Neural cell (in vitro differentiated cells): ENCODE results near the gene CD164.

ENCODE experiments used
- EP300 ChIP-seq: fragments of 450-650 bp; conservative IDR thresholded peaks from 2 replicates; pipeline ENCODE4 v1.6.1; 2014; ENCODE audit warnings: antibody characterized with exemption, mild to moderate bottlenecking, moderate library complexity; ENCODE audit not compliant: poor library complexity, severe bottlenecking
- EZH2 ChIP-seq: fragments of 200-600, 300-800 bp; shearing (Covaris generic), sonication (generic); IDR thresholded peaks from 2 replicates; pipeline ENCODE4 v1.6.1; 2014; ENCODE audit warnings: antibody characterized with exemption, low read length, borderline replicate concordance, mild to moderate bottlenecking; ENCODE audit not compliant: insufficient read depth, poor library complexity, severe bottlenecking
- MXI1 ChIP-seq: fragments of 450-650 bp; conservative IDR thresholded peaks from 2 replicates; pipeline ENCODE4 v1.6.1; 2014; ENCODE audit warnings: antibody characterized with exemption, mild to moderate bottlenecking; ENCODE audit not compliant: poor library complexity, severe bottlenecking
- POLR2AphosphoS5 ChIP-seq: IDR thresholded peaks from 2 replicates; pipeline ENCODE4 v1.6.1; 2012
- RAD21 ChIP-seq: fragments of 450-650 bp; conservative IDR thresholded peaks from 2 replicates; pipeline ENCODE4 v1.6.1; 2014; ENCODE audit warnings: antibody characterized with exemption, mild to moderate bottlenecking, moderate library complexity
- SMC3 ChIP-seq: fragments of 450-650 bp; conservative IDR thresholded peaks from 2 replicates; pipeline ENCODE4 v1.6.1; 2014; ENCODE audit warnings: antibody characterized with exemption, mild to moderate bottlenecking, moderate library complexity; ENCODE audit not compliant: poor library complexity
- TAF1 ChIP-seq: IDR thresholded peaks from 2 replicates; pipeline ENCODE4 v1.6.1; 2012; ENCODE audit warnings: low read depth
- TF ChIP-seq, protein P1 (sequence below): fragments of 450-650 bp; IDR thresholded peaks from 2 replicates; pipeline ENCODE4 v1.5.1; 2014; ENCODE audit warnings: antibody characterized with exemption, mild to moderate bottlenecking, moderate library complexity; ENCODE audit not compliant: poor library complexity, severe bottlenecking
- TF ChIP-seq, protein P2 (sequence below): IDR thresholded peaks from 2 replicates; pipeline ENCODE4 v1.6.1; 2012; ENCODE audit warnings: borderline replicate concordance

DNA sequence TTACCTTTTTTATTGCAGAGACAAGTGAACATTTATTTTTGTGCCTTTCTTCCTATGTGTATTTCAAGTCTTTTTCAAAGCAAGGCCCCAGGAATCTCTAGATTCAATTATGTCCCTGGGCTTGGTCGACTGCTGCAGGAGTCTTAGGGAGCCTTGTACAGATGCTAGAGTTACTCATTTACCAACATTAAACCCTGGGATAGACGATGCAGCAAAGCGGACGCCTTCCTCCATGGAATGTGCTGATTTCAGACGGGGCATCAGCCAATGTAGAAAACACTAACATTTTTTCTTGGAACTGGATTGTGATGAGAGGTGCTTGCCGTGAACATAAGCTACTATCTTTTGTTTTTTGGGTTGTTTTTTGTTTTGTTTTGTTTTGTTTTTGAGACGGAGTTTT lies 55.9 kb downstream of the CD164 start:
- TF ChIP-seq MXI1 (no peak), SMC3 (no peak), EP300 (no peak), EZH2 (no peak), POLR2AphosphoS5 (no peak), RAD21 (no peak), TAF1 (no peak)
- TF ChIP-seq, protein P1, sequence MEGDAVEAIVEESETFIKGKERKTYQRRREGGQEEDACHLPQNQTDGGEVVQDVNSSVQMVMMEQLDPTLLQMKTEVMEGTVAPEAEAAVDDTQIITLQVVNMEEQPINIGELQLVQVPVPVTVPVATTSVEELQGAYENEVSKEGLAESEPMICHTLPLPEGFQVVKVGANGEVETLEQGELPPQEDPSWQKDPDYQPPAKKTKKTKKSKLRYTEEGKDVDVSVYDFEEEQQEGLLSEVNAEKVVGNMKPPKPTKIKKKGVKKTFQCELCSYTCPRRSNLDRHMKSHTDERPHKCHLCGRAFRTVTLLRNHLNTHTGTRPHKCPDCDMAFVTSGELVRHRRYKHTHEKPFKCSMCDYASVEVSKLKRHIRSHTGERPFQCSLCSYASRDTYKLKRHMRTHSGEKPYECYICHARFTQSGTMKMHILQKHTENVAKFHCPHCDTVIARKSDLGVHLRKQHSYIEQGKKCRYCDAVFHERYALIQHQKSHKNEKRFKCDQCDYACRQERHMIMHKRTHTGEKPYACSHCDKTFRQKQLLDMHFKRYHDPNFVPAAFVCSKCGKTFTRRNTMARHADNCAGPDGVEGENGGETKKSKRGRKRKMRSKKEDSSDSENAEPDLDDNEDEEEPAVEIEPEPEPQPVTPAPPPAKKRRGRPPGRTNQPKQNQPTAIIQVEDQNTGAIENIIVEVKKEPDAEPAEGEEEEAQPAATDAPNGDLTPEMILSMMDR: no peak
- TF ChIP-seq, protein P2, sequence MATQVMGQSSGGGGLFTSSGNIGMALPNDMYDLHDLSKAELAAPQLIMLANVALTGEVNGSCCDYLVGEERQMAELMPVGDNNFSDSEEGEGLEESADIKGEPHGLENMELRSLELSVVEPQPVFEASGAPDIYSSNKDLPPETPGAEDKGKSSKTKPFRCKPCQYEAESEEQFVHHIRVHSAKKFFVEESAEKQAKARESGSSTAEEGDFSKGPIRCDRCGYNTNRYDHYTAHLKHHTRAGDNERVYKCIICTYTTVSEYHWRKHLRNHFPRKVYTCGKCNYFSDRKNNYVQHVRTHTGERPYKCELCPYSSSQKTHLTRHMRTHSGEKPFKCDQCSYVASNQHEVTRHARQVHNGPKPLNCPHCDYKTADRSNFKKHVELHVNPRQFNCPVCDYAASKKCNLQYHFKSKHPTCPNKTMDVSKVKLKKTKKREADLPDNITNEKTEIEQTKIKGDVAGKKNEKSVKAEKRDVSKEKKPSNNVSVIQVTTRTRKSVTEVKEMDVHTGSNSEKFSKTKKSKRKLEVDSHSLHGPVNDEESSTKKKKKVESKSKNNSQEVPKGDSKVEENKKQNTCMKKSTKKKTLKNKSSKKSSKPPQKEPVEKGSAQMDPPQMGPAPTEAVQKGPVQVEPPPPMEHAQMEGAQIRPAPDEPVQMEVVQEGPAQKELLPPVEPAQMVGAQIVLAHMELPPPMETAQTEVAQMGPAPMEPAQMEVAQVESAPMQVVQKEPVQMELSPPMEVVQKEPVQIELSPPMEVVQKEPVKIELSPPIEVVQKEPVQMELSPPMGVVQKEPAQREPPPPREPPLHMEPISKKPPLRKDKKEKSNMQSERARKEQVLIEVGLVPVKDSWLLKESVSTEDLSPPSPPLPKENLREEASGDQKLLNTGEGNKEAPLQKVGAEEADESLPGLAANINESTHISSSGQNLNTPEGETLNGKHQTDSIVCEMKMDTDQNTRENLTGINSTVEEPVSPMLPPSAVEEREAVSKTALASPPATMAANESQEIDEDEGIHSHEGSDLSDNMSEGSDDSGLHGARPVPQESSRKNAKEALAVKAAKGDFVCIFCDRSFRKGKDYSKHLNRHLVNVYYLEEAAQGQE: no peak
